Measurements from ENCODE around the gene ADAP2. TPM values are rescaled to one million over a fixed set of nuclear protein-coding genes. Genes with fewer than 3 reads are reported as not detected.

The ADAP2 gene
- total and polyA plus RNA-seq, 2 of the 8 experiments (the other 6 are each of a cell fraction or from before 2014, with no cell fraction given), result 0.76 to 1.1 TPM

GRCh38 chr17:30958187-30958586, 36.4 kb downstream of the ADAP2 start:
- Histone ChIP-seq H4K20me1 (replicated peaks in 1 of 2; ENCODE audit: control insufficient read depth in 1 of 2, insufficient read depth in 2 of 2, low read length in 2 of 2) (no peaks in the 10 kb centered on the region), H3K4me1 (replicated peaks in 1 of 4; ENCODE audit: control insufficient read depth in 3 of 4, insufficient read depth in 4 of 4, low read length in 3 of 4) (peaks cover 0 to 3% (median 0%) of the 10 kb centered on the region in 4 experiments; a peak in 3 of 7 replicates), H3K23me2 (ENCODE audit: low read depth, low read length) (no peaks in the 10 kb centered on the region), H3K9ac (replicated peaks in 1 of 4; ENCODE audit: extremely low read depth in 1 of 4, low read depth in 3 of 4, low read length in 3 of 4) (no peak overlapping the region), H3K14ac (ENCODE audit: insufficient read length) (no peak overlapping the region), H4K91ac (replicated peaks; ENCODE audit: insufficient read length, low read length) (no peak overlapping the region), H2BK15ac (ENCODE audit: low read length) (no peak overlapping the region), H3K36me3 (ENCODE audit: control insufficient read depth in 2 of 4, insufficient read depth in 4 of 4, low read length in 3 of 4) (no peaks in the 10 kb centered on the region), H3K23ac (ENCODE audit: insufficient read length) (no peak overlapping the region), H4K8ac (ENCODE audit: extremely low read depth, insufficient read depth, low read length) (no peak overlapping the region), H3K27me3 (replicated peaks in 1 of 4; ENCODE audit: control insufficient read depth in 3 of 4, extremely low read depth in 1 of 4, insufficient read depth in 3 of 4, low read length in 3 of 4) (no peaks in the 10 kb centered on the region; a peak in 1 of 7 replicates), H2AFZ (ENCODE audit: low read length) (no peak overlapping the region), H4K5ac (ENCODE audit: insufficient read length, low read depth, low read length) (no peak overlapping the region), H2BK120ac (replicated peaks; ENCODE audit: low read depth, low read length) (no peak overlapping the region), H3K18ac (ENCODE audit: extremely low read depth, low read length) (no peak overlapping the region), H3K79me1 (ENCODE audit: low read depth, low read length) (no peaks in the 10 kb centered on the region), H3K4me3 (ENCODE audit: extremely low read depth in 1 of 4, insufficient read depth in 2 of 4, low read depth in 3 of 4, low read length in 4 of 4) (no peak overlapping the region), H2BK12ac (ENCODE audit: low read depth, low read length) (no peak overlapping the region), H3K79me2 (ENCODE audit: control insufficient read depth in 1 of 2, insufficient read depth in 2 of 2, low read length in 2 of 2) (no peaks in the 10 kb centered on the region), H2BK5ac (ENCODE audit: low read depth, low read length) (no peak overlapping the region), H2BK20ac (ENCODE audit: low read length) (no peak overlapping the region), H3K9me3 (ENCODE audit: insufficient read depth in 2 of 2, low read depth in 1 of 2, low read length in 1 of 2) (no peaks in the 10 kb centered on the region), H3K56ac (replicated peaks; ENCODE audit: insufficient read length, low read depth, low read length) (no peak overlapping the region), H3K4me2 (ENCODE audit: insufficient read depth in 1 of 2, low read depth in 2 of 2, low read length in 2 of 2) (no peak overlapping the region), H2AK5ac (ENCODE audit: low read depth, low read length) (no peak overlapping the region), H3K27ac (ENCODE audit: low read depth, low read length) (no peak overlapping the region), H3K4ac (replicated peaks; ENCODE audit: insufficient read length, low read depth, low read length) (no peak overlapping the region)
- WGBS, 2 experiments (ENCODE audit: extremely low coverage in 1 of 2, insufficient coverage in 1 of 2, insufficient read length in 1 of 2, insufficient replicate concordance in 2 of 2, low coverage in 1 of 2, low lambda C conversion rate in 2 of 2, missing lambda C conversion rate in 1 of 2), result 93% methylated on average over 7 of the region's 7 CpGs; no CpG with 5 or more reads in 1 of the 2 experiments
- ChIA-PET CTCF (ENCODE audit: partially characterized antibody) (interaction anchor here (0.7 to 1.3 kb wide), 3 partner anchors 27 to 431 kb away, joined by 3 to 4 read pairs (median 3); no protein-coding TSS in a partner anchor), POLR2A (ENCODE audit: partially characterized antibody) (interaction anchor here (0.7 to 2.5 kb wide), 2 partner anchors 12 to 244 kb away, joined by 3 to 16 read pairs; partner anchors contain the start of gene RNF135)
- TF ChIP-seq POLR2A (IDR thresholded peaks at IDR 0.05; ENCODE audit: control extremely low read depth in 1 of 2, low read depth in 2 of 2, low read length in 2 of 2) (no peak), PHF8 (conservative IDR thresholded peaks at IDR 0.05; ENCODE audit: low read depth, low read length) (no peak)
- no peak for DNase-seq (ENCODE audit: low read depth in 1 of 2, low spot score in 2 of 2)
- FAIRE-seq, result no peak

Data from H1 (cell line).